Cardiac fibroblast (primary cell): Measurements from ENCODE around the gene SLC27A2.

Source experiments
- DNase-seq, 2 donors: peaks; one replicate each; pipeline versions ENCODE4 v3.0.0 to v3.0.0-alpha.2; 2010; ENCODE audit warnings: low read depth in 2 of 2
- H3K4me3 ChIP-seq, 2 donors: replicated peaks in 1 of 2; 1 replicate in 1 of 2; 2 replicates in 1 of 2; pipeline ENCODE4 v1.5.1; 2011; ENCODE audit warnings: low read depth in 2 of 2, low read length in 2 of 2, mild to moderate bottlenecking in 2 of 2, moderate library complexity in 1 of 2
- TF ChIP-seq, protein P1 (sequence below): IDR thresholded peaks from one replicate; pipeline ENCODE4 v1.5.1; 2011; ENCODE audit warnings: low read depth, mild to moderate bottlenecking, low read length, inconsistent platforms

SLC27A2 gene

DNA sequence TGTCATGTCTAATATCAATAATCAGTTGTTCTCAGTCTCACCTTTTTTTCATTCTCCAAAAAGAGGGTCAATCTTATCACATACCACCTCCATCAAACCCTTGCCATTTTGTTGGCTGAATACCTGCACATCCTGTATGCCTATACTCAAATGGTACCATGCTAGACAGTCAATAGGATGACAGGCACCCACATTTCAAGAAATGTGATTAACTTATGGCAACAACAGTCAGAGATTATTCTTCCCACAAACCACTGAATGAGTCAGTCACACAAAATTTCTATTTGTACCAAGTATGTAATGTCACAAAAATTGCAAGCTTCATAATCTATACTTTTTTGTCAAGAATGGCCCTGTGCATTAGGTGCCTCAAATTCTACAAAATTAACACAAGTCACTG lies 5.1 kb upstream of the SLC27A2 start:
- DNase-seq: peak in 1 of 2 donors; percentile 23
- TF ChIP-seq, protein P1, sequence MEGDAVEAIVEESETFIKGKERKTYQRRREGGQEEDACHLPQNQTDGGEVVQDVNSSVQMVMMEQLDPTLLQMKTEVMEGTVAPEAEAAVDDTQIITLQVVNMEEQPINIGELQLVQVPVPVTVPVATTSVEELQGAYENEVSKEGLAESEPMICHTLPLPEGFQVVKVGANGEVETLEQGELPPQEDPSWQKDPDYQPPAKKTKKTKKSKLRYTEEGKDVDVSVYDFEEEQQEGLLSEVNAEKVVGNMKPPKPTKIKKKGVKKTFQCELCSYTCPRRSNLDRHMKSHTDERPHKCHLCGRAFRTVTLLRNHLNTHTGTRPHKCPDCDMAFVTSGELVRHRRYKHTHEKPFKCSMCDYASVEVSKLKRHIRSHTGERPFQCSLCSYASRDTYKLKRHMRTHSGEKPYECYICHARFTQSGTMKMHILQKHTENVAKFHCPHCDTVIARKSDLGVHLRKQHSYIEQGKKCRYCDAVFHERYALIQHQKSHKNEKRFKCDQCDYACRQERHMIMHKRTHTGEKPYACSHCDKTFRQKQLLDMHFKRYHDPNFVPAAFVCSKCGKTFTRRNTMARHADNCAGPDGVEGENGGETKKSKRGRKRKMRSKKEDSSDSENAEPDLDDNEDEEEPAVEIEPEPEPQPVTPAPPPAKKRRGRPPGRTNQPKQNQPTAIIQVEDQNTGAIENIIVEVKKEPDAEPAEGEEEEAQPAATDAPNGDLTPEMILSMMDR: no peak
- H3K4me3 ChIP-seq: no peak overlapping the region

DNA sequence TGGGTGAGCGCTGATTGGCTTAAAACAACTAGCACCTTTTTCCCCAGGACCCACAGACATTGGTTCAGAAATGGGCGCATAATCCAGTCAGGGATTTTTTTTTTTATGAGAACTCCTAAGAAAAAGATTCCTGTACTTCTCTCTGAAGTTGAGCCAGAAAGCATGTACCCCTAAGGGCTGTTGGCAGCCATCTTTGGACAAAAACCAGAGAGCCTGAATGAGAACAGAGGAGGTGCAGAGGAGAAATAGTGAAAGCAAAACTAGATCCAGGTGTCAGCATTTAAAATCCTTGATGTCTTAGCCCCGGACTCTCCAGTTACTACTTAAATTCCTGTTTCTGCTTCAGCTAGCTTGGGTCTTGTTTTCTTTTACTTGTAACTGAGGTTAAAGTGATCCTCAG lies 1.9 kb upstream of the SLC27A2 start:
- no peak overlapping the region for H3K4me3 ChIP-seq
- DNase-seq: no peak
- TF ChIP-seq, protein P1: no peak

DNA sequence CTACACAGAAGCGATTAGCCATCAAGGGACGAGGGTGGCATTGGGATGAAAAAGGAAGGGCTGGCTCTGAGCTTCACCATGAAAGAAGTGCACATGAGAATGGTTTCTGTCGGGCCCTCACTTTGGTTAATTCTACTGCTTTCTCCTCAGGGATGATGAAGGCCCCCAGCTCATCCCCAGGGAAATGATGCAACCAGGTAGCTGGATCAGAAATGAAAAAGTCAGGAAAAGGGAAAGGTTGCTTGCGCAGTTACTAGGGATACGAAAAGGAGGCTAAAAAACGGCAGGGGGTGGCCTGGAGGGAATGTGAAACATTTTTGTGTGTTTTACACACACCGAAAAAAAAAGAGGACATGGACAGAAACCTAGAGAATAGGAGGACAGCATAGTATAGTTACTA lies 1.4 kb upstream of the SLC27A2 start:
- no peak for DNase-seq
- TF ChIP-seq, protein P1: no peak
- no peak overlapping the region for H3K4me3 ChIP-seq

DNA sequence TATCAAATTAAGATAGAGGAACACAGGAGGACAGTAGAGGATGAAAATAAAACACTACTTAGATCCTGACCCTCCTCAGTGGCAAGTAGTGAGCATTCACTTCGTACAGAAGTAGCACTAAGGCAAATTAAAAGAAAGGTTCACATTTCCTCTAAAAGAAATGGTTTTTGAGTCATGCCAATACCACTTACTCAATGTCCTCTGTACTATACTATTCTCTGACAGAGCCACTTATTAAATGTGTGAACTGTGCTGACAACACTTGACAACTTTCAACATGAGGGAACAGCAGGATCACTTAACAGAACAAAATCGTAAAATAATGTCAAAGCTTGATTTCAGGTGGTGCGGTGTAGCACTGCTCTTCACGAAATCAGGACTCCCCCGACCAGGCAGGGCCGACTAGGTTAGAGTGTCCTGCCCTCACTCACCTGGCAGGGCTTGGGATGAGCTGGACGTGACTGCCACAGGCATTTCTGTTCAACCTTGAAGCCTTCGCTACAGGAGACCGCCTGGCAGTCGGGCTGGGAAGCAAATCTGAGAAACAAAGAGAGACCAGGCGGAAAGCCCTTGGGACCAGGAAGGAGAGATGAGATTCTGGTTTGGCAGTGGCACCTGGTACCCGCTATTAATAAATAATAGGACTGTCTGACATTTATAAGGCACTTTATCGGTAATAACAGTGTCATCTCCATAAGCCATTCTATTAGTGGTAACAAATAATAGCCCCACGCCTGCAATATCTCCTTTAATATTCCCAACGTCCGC lies 611 bp upstream of the SLC27A2 start:
- TF ChIP-seq, protein P1: no peak
- DNase-seq: no peak
- no peak overlapping the region for H3K4me3 ChIP-seq

DNA sequence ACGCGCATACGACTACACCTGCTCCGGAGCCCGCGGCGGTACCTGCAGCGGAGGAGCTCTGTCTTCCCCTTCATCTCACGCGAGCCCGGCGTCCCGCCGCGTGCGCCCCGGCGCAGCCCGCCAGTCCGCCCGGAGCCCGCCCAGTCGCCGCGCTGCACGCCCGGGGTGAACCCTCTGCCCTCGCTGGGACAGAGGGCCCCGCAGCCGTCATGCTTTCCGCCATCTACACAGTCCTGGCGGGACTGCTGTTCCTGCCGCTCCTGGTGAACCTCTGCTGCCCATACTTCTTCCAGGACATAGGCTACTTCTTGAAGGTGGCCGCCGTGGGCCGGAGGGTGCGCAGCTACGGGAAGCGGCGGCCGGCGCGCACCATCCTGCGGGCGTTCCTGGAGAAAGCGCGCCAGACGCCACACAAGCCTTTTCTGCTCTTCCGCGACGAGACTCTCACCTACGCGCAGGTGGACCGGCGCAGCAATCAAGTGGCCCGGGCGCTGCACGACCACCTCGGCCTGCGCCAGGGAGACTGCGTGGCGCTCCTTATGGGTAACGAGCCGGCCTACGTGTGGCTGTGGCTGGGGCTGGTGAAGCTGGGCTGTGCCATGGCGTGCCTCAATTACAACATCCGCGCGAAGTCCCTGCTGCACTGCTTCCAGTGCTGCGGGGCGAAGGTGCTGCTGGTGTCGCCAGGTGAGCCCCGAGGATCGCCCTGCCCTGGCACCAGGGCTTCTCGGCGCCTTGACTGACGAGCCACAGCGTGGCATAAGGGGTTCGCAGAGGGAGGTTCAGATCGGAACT lies 420 bp downstream of the SLC27A2 start:
- peak overlapping the region; percentile 33 to 45 for H3K4me3 ChIP-seq
- peak; percentile 25 to 28 for DNase-seq
- TF ChIP-seq, protein P1: no peak

DNA sequence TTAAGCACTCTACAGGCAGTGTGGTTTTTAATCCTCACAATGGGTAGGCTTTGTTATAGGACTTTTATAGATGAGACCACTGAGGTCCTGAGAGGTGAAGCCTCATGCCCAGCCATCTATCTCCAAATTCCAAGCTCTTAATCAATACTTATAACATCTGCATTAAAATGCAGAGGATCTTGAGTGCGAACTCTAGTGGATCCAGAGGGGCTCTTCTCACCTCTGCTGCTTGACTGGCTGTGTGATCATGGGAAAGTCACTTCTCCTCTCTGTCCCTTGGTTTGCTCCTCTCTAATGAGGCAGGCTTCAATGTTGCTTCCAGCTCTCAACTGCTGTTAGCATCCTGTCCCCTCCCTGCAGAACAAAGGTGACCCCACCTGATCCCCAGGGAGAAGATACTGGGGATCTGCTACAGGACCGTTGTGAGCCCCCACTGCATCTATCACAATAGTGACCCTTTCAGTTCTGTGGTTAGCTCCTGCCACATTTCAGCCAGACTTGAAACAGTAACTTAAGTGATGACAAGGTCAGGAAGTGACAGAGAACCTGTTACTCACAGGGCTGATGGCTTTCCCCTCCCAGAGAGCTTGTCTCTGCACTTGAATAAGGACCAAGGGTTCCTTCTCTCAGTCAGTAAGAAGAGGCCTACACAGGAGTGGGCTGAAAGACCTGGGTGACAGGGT lies 1.3 kb downstream of the SLC27A2 start:
- DNase-seq: no peak
- no peak overlapping the region for H3K4me3 ChIP-seq
- TF ChIP-seq, protein P1: no peak
